GM12878 (cell line): ENCODE data around the gene BRME1. TPM values are rescaled to one million over a fixed set of nuclear protein-coding genes. Genes with fewer than 3 reads are reported as not detected.

ENCODE experiments used
- ATAC-seq: fragments of 200-7000 bp; cut with Tn5 transposase; 3 replicates; pipeline ENCODE4 v1.9.1; 2020; ENCODE audit warnings: mild to moderate bottlenecking, moderate library complexity
- BruUV-seq: library from RNA; stranded (reverse); fragments of 400-500 nt; replicated peaks from 2 replicates; lab custom pipeline; 2021; lab: Mats Ljungman, UMichigan
- CTCF ChIA-PET: fragments of 300-600 bp; sonication (Branson Sonifier 250); formaldehyde crosslinking; extraction: SDS; loops from one replicate; lab custom pipeline; 2021; ENCODE audit warnings: inconsistent platforms; lab: Yijun Ruan, JAX
- POLR2A ChIA-PET: fragments of 350-600 bp; formaldehyde crosslinking; extraction: SDS; loops from one replicate; lab custom pipeline; 2021; ENCODE audit warnings: inconsistent platforms; lab: Charles Lee
- RAD21 ChIA-PET: fragments of 300-600 bp; sonication (Branson Sonifier 250); formaldehyde crosslinking; loops from one replicate; lab custom pipeline; 2023; ENCODE audit warnings: antibody characterized with exemption; ENCODE audit not compliant: unreplicated experiment; lab: Charles Lee
- SMC1A ChIA-PET: fragments of 300-600 bp; sonication (Branson Sonifier 250); formaldehyde crosslinking; loops from one replicate; lab custom pipeline; 2023; ENCODE audit not compliant: unreplicated experiment, uncharacterized antibody; lab: Charles Lee
- DNase-seq: peaks from one replicate; pipeline ENCODE4 v3.0.0-alpha.2; 2011; ENCODE audit warnings: low read depth, low spot score
- FAIRE-seq: peaks from 3 replicates; lab custom pipeline; 2011; peaks lifted over from hg19 to GRCh38; lab: Jason Lieb, UNC
- H2AFZ ChIP-seq: 2 replicates; pipeline ENCODE4 v1.6.0; 2011; ENCODE audit warnings: low read depth, low read length, control low read depth; ENCODE audit not compliant: control insufficient read depth
- H3K27ac ChIP-seq: 2 replicates; pipeline ENCODE4 v1.5.1; 2011; ENCODE audit warnings: control low read depth; ENCODE audit not compliant: control insufficient read depth, insufficient read depth
- H3K27me3 ChIP-seq, 2 experiments: replicated peaks in 1 of 2; 2 replicates each; pipeline versions ENCODE4 v1.6.0 to v1.6.1; 2011; ENCODE audit warnings: low read length in 1 of 2; ENCODE audit not compliant: control insufficient read depth in 2 of 2, insufficient read depth in 2 of 2
- H3K36me3 ChIP-seq, 2 experiments: 2 replicates each; pipeline ENCODE4 v1.5.1; 2011; ENCODE audit warnings: low read length in 1 of 2; ENCODE audit not compliant: control insufficient read depth in 2 of 2, insufficient read depth in 2 of 2
- H3K4me1 ChIP-seq: 2 replicates; pipeline ENCODE4 v1.6.1; 2011; ENCODE audit warnings: mild to moderate bottlenecking, low read length, moderate library complexity, mixed read lengths; ENCODE audit not compliant: control insufficient read depth, insufficient read depth
- H3K4me2 ChIP-seq: 2 replicates; pipeline ENCODE4 v1.6.0; 2011; ENCODE audit warnings: control low read depth; ENCODE audit not compliant: control insufficient read depth, insufficient read depth
- H3K4me3 ChIP-seq: fragments of 200-600 bp; sonication (generic); 2 replicates; pipeline ENCODE4 v1.5.1; 2016
- H3K79me2 ChIP-seq: 2 replicates; pipeline ENCODE4 v1.6.0; 2011; ENCODE audit warnings: low read length; ENCODE audit not compliant: control insufficient read depth, insufficient read depth
- H3K9ac ChIP-seq: 2 replicates; pipeline ENCODE4 v1.8.0; 2011; ENCODE audit warnings: low read length, control low read depth, mixed read lengths; ENCODE audit not compliant: control insufficient read depth, insufficient read depth
- H3K9me3 ChIP-seq: replicated peaks from 3 replicates; pipeline ENCODE4 v1.5.1; 2011; ENCODE audit warnings: mild to moderate bottlenecking, low read length; ENCODE audit not compliant: control insufficient read depth, insufficient read depth
- H4K20me1 ChIP-seq: 2 replicates; pipeline ENCODE4 v1.6.0; 2011; ENCODE audit not compliant: control insufficient read depth, insufficient read depth
- EED ChIP-seq: sonication (generic); IDR thresholded peaks from 2 replicates; pipeline ENCODE4 v1.6.1; 2016; ENCODE audit warnings: antibody characterized with exemption, low read depth
- HDAC6 ChIP-seq: fragments of 200-600 bp; sonication (generic); IDR thresholded peaks from one replicate; pipeline ENCODE4 v1.8.0; 2017; ENCODE audit warnings: antibody characterized with exemption; ENCODE audit not compliant: unreplicated experiment
- IKZF1 ChIP-seq: fragments of 450-650 bp; conservative IDR thresholded peaks from 2 replicates; pipeline ENCODE4 v1.6.1; 2017; ENCODE audit warnings: antibody characterized with exemption, mild to moderate bottlenecking
- IKZF2 ChIP-seq, 2 experiments: fragments of 450-650 bp; IDR thresholded peaks; 2 replicates each; pipeline ENCODE4 v1.6.1; 2017; ENCODE audit warnings: mild to moderate bottlenecking in 2 of 2, moderate library complexity in 2 of 2
- IRF3 ChIP-seq: fragments of 450-650 bp; IDR thresholded peaks from 2 replicates; pipeline ENCODE4 v1.6.1; 2014; ENCODE audit warnings: mild to moderate bottlenecking
- MTA3 ChIP-seq: IDR thresholded peaks from 2 replicates; pipeline ENCODE4 v1.6.1; 2012; ENCODE audit warnings: low read length, inconsistent platforms, borderline replicate concordance
- NFYB ChIP-seq: IDR thresholded peaks from 2 replicates; pipeline ENCODE4 v1.6.1; 2011; ENCODE audit warnings: low read depth, mild to moderate bottlenecking, low read length, improper control_type of control experiment, moderate library complexity; ENCODE audit not compliant: insufficient read depth
- PRDM15 ChIP-seq: fragments of 450-650 bp; formaldehyde crosslinking; IDR thresholded peaks from 2 replicates; pipeline ENCODE4 v1.4.0; 2020; ENCODE audit warnings: mild to moderate bottlenecking, moderate library complexity
- RB1 ChIP-seq: fragments of 450-650 bp; formaldehyde crosslinking; IDR thresholded peaks from 2 replicates; pipeline ENCODE4 v1.6.1; 2017; ENCODE audit warnings: mild to moderate bottlenecking, borderline replicate concordance
- SIX5 ChIP-seq: IDR thresholded peaks from 2 replicates; pipeline ENCODE4 v1.6.1; 2011; ENCODE audit warnings: mild to moderate bottlenecking, low read depth, low read length, moderate library complexity; ENCODE audit not compliant: severe bottlenecking
- SMAD5 ChIP-seq: IDR thresholded peaks from 2 replicates; pipeline ENCODE4 v1.6.1; 2016; ENCODE audit warnings: antibody characterized with exemption, low read depth
- SPI1 ChIP-seq: IDR thresholded peaks from 2 replicates; pipeline ENCODE4 v1.6.1; 2011; ENCODE audit warnings: low read depth, mild to moderate bottlenecking, low read length, moderate library complexity, borderline replicate concordance; ENCODE audit not compliant: insufficient read depth
- TCF12 ChIP-seq: IDR thresholded peaks from 2 replicates; pipeline ENCODE4 v1.6.1; 2011; ENCODE audit warnings: low read depth, mild to moderate bottlenecking, low read length
- WGBS: methylation state at CpG from one replicate; pipeline ENCODE4 v1.1.6; 2016; ENCODE audit warnings: low lambda C conversion rate; ENCODE audit not compliant: insufficient replicate concordance, insufficient coverage; ENCODE audit errors: missing lambda C conversion rate; 5-methylcytosine and 5-hydroxymethylcytosine counted together
- in situ Hi-C: fragments of 300-500 bp; cut with MboI; formaldehyde crosslinking; loops from 9 replicates; pipeline ENCODE4 v1.14.3; 2018; ENCODE audit warnings: mixed read lengths
- intact Hi-C: fragments of 100-400 bp; cut with micrococcal nuclease; formaldehyde crosslinking; loops from one replicate; pipeline ENCODE4 v1.14.2; 2022; ENCODE audit not compliant: unreplicated experiment
- polyA plus RNA-seq, 11 experiments: library from polyadenylated mRNA; depleted of rRNA in 4 of 11; unstranded in 6 of 11; stranded (reverse) in 5 of 11; fragments of >200 nt; fragmentation: Nextera tagmentation in 4 of 11; fragmentation: Illumina TruSeq in 1 of 11; extraction: Ambion mirVana in 4 of 11; extraction: Trizol in 1 of 11; gene quantifications; 1 replicate in 1 of 11; 2 replicates in 10 of 11; pipeline versions ENCODE4 v1.2.1 to v1.2.3, GENCODE V29; 2011 to 2016; ENCODE audit warnings: inconsistent platforms in 2 of 11, missing spikeins in 2 of 11, low read depth in 1 of 11
- total RNA-seq, 4 experiments: library from RNA; depleted of rRNA in 3 of 4; stranded (reverse); fragments of >200 nt in 3 of 4; fragmentation: Illumina TruSeq in 1 of 4; extraction: Trizol in 1 of 4; gene quantifications; 2 replicates each; pipeline versions ENCODE4 v1.2.1 to v1.2.3, GENCODE V29; 2013 to 2021
- TF ChIP-seq, protein P1 (sequence below): fragments of 450-650 bp; IDR thresholded peaks from 2 replicates; pipeline ENCODE4 v1.6.1; 2017; ENCODE audit warnings: mild to moderate bottlenecking
- TF ChIP-seq, protein P2 (sequence below), 3 experiments: IDR thresholded peaks in 2 of 3; conservative IDR thresholded peaks in 1 of 3; 2 replicates each; pipeline ENCODE4 v1.5.1; 2011; ENCODE audit warnings: low read depth in 3 of 3, low read length in 3 of 3, mild to moderate bottlenecking in 3 of 3, control low read depth in 2 of 3, moderate library complexity in 2 of 3, inconsistent platforms in 1 of 3, mixed read lengths in 1 of 3; ENCODE audit not compliant: control insufficient read depth in 2 of 3, insufficient read depth in 1 of 3; ENCODE audit errors: extremely low read depth in 1 of 3

The BRME1 gene
- total and polyA plus RNA-seq, 10 of the 15 experiments (the other 5 are each of a cell fraction or from before 2014, with no cell fraction given) = 0.07 to 2.2 (median 1.1) TPM; not detected in 1

GRCh38 chr19:13844130-13844631 lies 61.7 kb downstream of the BRME1 start:
- no peak for DNase-seq
- SMC1A ChIA-PET = no interaction called here
- TF ChIP-seq EED = no peak
- TF ChIP-seq, protein P1, sequence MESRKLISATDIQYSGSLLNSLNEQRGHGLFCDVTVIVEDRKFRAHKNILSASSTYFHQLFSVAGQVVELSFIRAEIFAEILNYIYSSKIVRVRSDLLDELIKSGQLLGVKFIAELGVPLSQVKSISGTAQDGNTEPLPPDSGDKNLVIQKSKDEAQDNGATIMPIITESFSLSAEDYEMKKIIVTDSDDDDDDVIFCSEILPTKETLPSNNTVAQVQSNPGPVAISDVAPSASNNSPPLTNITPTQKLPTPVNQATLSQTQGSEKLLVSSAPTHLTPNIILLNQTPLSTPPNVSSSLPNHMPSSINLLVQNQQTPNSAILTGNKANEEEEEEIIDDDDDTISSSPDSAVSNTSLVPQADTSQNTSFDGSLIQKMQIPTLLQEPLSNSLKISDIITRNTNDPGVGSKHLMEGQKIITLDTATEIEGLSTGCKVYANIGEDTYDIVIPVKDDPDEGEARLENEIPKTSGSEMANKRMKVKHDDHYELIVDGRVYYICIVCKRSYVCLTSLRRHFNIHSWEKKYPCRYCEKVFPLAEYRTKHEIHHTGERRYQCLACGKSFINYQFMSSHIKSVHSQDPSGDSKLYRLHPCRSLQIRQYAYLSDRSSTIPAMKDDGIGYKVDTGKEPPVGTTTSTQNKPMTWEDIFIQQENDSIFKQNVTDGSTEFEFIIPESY = no peak
- 0 out of 4 replicates have a peak, but pooled peaks of 1 of the 2 experiments have one; percentile 7 for TF ChIP-seq IKZF2 (IDR thresholded peaks at IDR 0.05)
- TF ChIP-seq IKZF1 = peak; percentile 18; the same call in 1 of the 2 replicates
- TF ChIP-seq HDAC6 = no peak
- no peak for TF ChIP-seq IRF3
- no peak for TF ChIP-seq RB1
- TF ChIP-seq NFYB = no peak
- no peak for TF ChIP-seq TCF12
- TF ChIP-seq PRDM15 = no peak
- no peak for TF ChIP-seq MTA3
- no peak for TF ChIP-seq SPI1
- no peak for TF ChIP-seq SIX5
- TF ChIP-seq, protein P2, sequence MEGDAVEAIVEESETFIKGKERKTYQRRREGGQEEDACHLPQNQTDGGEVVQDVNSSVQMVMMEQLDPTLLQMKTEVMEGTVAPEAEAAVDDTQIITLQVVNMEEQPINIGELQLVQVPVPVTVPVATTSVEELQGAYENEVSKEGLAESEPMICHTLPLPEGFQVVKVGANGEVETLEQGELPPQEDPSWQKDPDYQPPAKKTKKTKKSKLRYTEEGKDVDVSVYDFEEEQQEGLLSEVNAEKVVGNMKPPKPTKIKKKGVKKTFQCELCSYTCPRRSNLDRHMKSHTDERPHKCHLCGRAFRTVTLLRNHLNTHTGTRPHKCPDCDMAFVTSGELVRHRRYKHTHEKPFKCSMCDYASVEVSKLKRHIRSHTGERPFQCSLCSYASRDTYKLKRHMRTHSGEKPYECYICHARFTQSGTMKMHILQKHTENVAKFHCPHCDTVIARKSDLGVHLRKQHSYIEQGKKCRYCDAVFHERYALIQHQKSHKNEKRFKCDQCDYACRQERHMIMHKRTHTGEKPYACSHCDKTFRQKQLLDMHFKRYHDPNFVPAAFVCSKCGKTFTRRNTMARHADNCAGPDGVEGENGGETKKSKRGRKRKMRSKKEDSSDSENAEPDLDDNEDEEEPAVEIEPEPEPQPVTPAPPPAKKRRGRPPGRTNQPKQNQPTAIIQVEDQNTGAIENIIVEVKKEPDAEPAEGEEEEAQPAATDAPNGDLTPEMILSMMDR (IDR thresholded peaks at IDR 0.05 in 2 of 3, conservative IDR thresholded peaks at IDR 0.05 in 1 of 3; ENCODE audit: control insufficient read depth in 2 of 3, extremely low read depth in 1 of 3, insufficient read depth in 1 of 3, low read depth in 3 of 3, low read length in 3 of 3) = 0 out of 6 replicates have a peak, but pooled peaks of 1 of the 3 experiments have one; percentile 8
- TF ChIP-seq SMAD5 = no peak

More at GRCh38 chr19:13844130-13844631, 61.7 kb downstream of the BRME1 start:
- no peak overlapping the region for H3K4me3 ChIP-seq
- H3K4me1 ChIP-seq = peaks cover 51% of the 10 kb centered on the region
- H2AFZ ChIP-seq = no peak overlapping the region
- ChIA-PET RAD21 (interaction anchor here (1.6 kb wide), 1 partner anchor 18 kb away, joined by 7 read pairs; no protein-coding TSS in a partner anchor), CTCF (no interaction called here), POLR2A (interaction anchor here (0.6 to 1.2 kb wide), 3 partner anchors 17 to 34 kb away, joined by 3 to 8 read pairs (median 3); no protein-coding TSS in a partner anchor)
- H3K9ac ChIP-seq = no peak overlapping the region
- BruUV-seq = no TSS peak
- H3K36me3 ChIP-seq = no peaks in the 10 kb centered on the region
- H3K79me2 ChIP-seq = peaks cover 36% of the 10 kb centered on the region
- no peaks in the 10 kb centered on the region for H4K20me1 ChIP-seq
- H3K27me3 ChIP-seq = no peaks in the 10 kb centered on the region
- no peak for FAIRE-seq
- in situ Hi-C loops (loop anchor here (10.0 kb wide), 1 partner anchor 689 kb away; the partner anchor contains the start of genes IER2 and STX10), intact Hi-C loops (loop anchor here (10.0 kb wide), 1 partner anchor 689 kb away; the partner anchor contains the start of genes IER2 and STX10)
- 36% methylated on average over 7 of the region's 7 CpGs for WGBS
- no peak overlapping the region for H3K4me2 ChIP-seq
- no peak overlapping the region for H3K27ac ChIP-seq
- no peaks in the 10 kb centered on the region for H3K9me3 ChIP-seq
- ATAC-seq = no peak
